ENCODE data around the gene VSIG10L2. TPM values are rescaled to one million over a fixed set of nuclear protein-coding genes. Genes with fewer than 3 reads are reported as not detected.

VSIG10L2 gene
- total RNA-seq (under 1 TPM in 1 of 2 donors, not detected in 1; 0.21 TPM), polyA plus RNA-seq (ENCODE audit: insufficient read length in 6 of 6) (under 1 TPM in 2 of 6 donors, not detected in 4; 0.03 to 0.20 TPM)
- long read RNA-seq, donor 1, result 0 reads
- long read RNA-seq, donor 2, result 0 reads
- long read RNA-seq, donor 3, result 0 reads
- long read RNA-seq, donor 4, partial matches to known transcripts, result 0 of 1 reads
- long read RNA-seq, donor 4, other reads (novel, unspliced or antisense), result 0 of 1 reads
- long read RNA-seq, donor 5, result 0 reads
- long read RNA-seq, donor 6, result 0 reads
- long read RNA-seq, donor 7, result 0 reads
- long read RNA-seq, donor 8, result 0 reads
- long read RNA-seq, donor 9, result 0 reads
- long read RNA-seq, donor 10, result 0 reads
- long read RNA-seq, donor 11, result 0 reads
- long read RNA-seq, donor 12, result 0 reads

GRCh38 chr11:125945797-125946520 is at the start of gene VSIG10L2:
Gene VSIG10L2, plus strand, starts transcription at chr11:125946044. Its CDS starts 12 bp downstream, at chr11:125946056.
- intact Hi-C loops (cut with DNase I), result no loop called here
- H3K36me3 ChIP-seq, result no peaks in the 10 kb centered on the region
- H3K4me1 ChIP-seq, result no peaks in the 10 kb centered on the region
- H3K4me3 ChIP-seq, result no peak within 1 kb of the TSS
- H3K27ac ChIP-seq, result no peak within 1 kb of the TSS
- TF ChIP-seq CTCF (IDR thresholded peaks at IDR 0.05), result no peak
- H3K9me3 ChIP-seq, result no peaks in the 10 kb centered on the region
- DNase-seq, result no peak
- no peaks in the 10 kb centered on the region for H3K27me3 ChIP-seq
- peak; percentile 7 for ATAC-seq

- H3K4me1 ChIP-seq, result peaks cover 15 to 27% of the 10 kb centered on the region in 2 donors
- DNase-seq (no peak), ATAC-seq (no peak)
- peak overlapping the region in 1 of 2 donors; percentile 62 for H3K4me3 ChIP-seq
- H3K27ac ChIP-seq, result no peak overlapping the region
- peaks cover 0 to 14% of the 10 kb centered on the region in 2 donors for H3K36me3 ChIP-seq
- H3K9me3 ChIP-seq, result no peaks in the 10 kb centered on the region
- no peak for TF ChIP-seq CTCF (IDR thresholded peaks at IDR 0.05)
- intact Hi-C loops (cut with DNase I), result no loop called here
- H3K27me3 ChIP-seq, result peaks cover 18 to 35% of the 10 kb centered on the region in 2 donors
These were observed 44.0 kb upstream of the VSIG10L2 start for GRCh38 chr11:125901872-125902271.

- peak overlapping the region; percentile 58 to 83 for H3K27ac ChIP-seq
- no peak for TF ChIP-seq CTCF (IDR thresholded peaks at IDR 0.05)
- peaks cover 15 to 27% of the 10 kb centered on the region in 2 donors for H3K4me1 ChIP-seq
- peak overlapping the region; percentile 47 to 62 for H3K4me3 ChIP-seq
- peaks cover 0 to 14% of the 10 kb centered on the region in 2 donors for H3K36me3 ChIP-seq
- DNase-seq, result no peak
- no peak for ATAC-seq
- intact Hi-C loops (cut with DNase I), result no loop called here
- H3K27me3 ChIP-seq, result peaks cover 18 to 37% of the 10 kb centered on the region in 2 donors
- H3K9me3 ChIP-seq, result no peaks in the 10 kb centered on the region
These were observed 43.4 kb upstream of the VSIG10L2 start for GRCh38 chr11:125902277-125902926.

- no peak for TF ChIP-seq CTCF (IDR thresholded peaks at IDR 0.05)
- Histone ChIP-seq H3K4me3 (peak within 1 kb of the TSS; percentile 47 to 62), H3K4me1 (peaks cover 15 to 27% of the 10 kb centered on the region in 2 donors), H3K36me3 (peaks cover 0 to 14% of the 10 kb centered on the region in 2 donors), H3K9me3 (no peaks in the 10 kb centered on the region), H3K27me3 (peaks cover 18 to 37% of the 10 kb centered on the region in 2 donors), H3K27ac (peak within 1 kb of the TSS; percentile 58 to 83)
- DNase-seq (peak; percentile 84 to 97 (median 91)), ATAC-seq (peak; percentile 98)
- intact Hi-C loops (cut with DNase I), result no loop called here
These were observed 42.7 kb upstream of the VSIG10L2 start, which contains the start of gene PUS3 for GRCh38 chr11:125902927-125903710. Gene PUS3, minus strand, starts transcription at chr11:125903206. Its CDS starts 6,922 bp downstream, at chr11:125896284.

Data from left lung (tissue), 14 donors.